Measurements from ENCODE around the gene APBB2.
"Not testable (repeated sequence)": the region's sequence is repeated elsewhere in the genome, so short reads cannot be mapped to it uniquely, and the experiment has no call there.

The APBB2 gene

DNA sequence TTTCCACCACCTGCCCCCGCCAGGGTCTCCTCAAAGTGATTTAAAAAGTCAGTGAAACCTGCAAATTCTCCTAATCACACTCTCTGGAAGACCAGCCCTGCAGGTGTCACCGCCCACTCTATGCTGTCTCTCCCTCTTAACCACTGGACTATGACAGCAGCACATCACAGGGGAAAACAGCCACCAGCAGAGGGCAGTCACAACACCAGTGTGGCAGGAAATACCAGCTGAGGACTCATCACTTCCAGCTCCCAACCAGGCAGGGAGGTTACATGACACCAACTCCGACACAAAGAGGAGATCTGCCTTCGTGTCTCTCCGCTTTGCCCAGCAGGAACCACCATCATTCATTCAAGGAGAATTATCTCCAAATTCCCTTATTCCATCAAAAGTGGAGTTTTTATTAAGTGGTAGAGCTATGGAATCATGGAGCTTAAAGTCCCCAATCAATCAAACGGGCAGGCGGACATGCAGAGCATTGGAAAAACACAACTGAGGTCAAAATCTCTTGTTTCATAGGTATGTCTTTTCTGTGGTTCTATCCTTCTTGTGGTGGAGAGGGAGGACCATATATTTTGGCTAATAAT lies 373.3 kb downstream of the APBB2 start:
- peak; percentile 32 for DNase-seq

DNA sequence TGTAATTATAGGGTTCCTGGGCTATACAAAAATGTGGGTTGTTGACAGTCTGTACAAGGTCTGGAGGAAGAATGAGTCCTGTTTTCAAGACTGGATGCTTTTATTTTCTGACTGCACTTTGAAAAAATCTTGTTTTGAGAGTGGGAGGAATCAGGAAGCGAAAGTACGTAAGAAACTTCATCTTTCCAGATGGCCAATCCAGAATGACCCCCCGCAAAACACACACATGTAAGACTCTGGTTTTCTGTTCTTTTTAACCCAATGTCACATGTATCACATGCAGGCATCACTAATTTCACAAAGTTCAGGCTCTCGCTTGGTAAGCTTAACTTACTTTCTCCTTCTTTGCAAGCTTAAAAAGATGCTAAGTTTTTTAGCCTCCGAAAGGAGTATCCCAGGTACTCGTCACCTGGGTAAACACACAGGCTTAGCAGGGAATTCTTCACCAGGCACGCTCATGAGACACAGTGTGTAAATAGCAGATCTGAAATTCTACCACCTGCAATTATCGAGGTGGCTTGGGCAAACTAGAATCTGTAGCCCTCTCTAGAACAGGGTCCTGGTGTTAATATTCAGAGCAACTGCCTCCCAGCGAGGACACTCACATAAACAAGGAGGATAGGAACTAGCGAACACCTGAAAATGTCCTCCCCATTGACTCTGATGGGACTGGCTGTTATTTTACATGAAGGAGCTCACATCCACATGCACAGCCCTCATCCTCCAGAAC lies 373.9 kb downstream of the APBB2 start:
- DNase-seq, result no peak

DNA sequence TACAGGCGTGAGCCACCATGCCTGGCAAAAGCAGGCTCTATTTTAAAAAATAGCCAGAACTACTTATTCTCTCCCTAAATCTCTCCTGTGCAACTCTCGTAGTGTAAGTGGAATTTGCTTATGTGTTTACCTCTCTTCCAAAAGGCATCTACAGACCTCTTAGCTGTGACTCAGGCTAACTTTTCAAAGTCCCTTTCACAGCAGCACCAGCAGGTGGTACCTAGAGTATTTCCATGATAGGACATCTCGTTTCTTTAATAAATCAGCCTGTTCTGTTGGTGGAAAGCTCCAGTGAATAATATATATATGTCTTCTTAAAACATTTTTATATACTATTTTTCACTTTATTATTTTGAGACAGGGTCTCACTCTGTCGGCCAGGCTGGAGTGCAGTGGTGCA lies 375.6 kb downstream of the APBB2 start:
- no peak for DNase-seq

DNA sequence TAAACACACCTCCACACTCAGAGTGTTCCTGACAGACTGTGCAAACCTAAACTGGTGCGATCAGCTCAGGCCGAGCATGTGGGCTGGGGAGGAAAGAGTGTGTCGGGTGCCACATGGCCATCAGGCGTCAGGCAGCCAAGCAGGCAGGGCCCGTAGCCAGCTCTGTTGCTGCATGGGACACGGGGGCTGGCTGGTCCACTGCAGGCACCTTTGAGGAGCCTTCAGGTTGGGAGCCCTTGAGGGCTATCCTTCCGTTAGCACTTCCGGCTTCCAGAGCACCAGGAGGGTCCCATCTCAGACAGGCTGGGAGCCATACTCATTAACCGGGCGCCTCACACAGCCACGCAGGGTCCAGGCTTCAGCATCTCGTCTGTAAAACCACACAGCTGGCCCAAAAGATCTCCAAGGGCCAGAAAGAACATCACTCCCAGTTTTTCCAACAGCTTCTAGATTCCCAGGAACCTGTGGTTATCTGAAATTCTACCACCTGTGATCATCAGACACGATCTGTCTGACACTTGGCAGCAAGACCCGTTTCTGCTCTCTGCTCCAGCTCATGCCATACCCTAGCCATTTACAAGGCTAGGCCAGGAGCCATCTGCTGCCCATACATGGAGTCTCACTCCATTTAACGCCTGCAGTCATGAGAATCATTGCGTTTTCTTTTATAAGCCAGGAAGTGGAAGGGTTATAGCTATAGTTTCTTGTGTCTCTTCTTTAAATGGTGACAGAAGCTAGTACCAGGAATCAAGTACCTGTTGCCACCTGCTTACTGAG lies 377.1 kb downstream of the APBB2 start:
- DNase-seq, result no peak

DNA sequence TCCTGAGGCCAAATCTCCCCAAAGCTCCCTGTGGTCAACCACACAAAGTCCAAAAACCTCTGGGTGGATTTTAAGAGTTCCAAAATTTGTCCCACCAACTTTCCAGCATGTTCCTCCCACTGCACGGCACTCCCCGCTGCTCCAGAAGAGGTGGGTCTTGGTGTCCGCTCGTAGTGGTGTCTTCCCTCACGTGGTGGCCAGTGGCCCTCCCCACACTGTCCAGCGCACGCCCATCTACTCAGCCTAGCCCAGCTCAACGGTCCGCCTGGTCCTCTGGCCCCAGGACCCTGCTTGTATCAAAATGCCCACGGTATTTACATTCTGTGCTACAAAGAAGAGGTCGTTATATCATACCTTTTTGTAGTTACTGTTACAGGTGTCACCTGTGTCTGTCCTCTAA lies 381.1 kb downstream of the APBB2 start:
- no peak for DNase-seq

DNA sequence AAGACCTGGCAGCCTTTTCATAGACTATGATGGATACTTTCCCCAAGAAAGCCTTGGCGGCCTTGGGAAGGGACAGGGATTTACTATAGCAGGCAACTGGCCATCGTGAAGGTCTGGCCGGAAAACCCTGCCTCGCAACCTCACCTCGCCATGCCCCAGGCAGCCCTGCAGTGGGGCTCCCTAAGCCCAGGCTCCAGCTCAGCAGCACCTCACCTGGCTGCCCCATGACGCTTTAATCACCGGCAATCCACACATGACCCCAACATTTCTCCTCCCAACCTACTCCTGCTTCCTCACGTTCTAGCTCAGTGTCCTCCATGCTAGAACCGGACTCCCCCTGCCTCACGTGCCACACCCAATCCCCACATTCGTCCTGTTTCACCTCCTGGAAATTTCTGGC lies 382.2 kb downstream of the APBB2 start:
- DNase-seq, result no peak

DNA sequence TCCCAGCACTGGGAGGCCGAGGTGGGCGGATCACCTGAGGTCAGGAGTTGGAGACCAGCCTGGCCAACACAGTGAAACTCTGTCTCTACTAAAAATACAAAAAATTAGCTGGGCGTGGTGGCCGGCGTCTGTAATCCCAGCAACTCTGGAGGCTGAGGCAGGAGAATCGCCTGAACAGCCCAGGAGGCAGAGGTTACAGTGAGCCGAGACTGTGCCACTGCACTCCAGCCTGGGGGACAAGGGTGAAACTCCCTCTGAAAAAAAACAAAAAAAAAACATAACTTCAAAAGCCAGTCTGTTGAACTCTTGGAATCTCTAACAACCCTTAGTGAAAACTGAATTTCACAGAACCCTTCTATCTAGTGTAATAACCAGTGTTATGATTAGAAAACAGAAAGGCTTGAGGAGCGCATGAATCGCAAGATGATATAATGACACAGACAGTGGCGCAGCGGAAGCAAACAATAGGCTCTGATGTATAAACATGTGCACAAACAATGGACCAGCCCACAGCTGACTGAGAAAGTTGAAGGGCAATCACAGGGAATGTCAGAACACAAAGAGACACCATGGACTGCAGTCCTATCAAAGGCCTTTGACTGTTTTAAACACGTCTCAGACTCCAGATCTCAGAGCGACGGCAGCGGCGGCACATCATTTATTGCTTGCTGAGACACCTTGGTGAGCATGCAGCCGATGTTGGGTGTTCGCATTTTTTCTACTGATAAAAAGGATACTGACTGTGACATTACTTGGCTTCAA lies 383.0 kb downstream of the APBB2 start:
- DNase-seq, result no peak

DNA sequence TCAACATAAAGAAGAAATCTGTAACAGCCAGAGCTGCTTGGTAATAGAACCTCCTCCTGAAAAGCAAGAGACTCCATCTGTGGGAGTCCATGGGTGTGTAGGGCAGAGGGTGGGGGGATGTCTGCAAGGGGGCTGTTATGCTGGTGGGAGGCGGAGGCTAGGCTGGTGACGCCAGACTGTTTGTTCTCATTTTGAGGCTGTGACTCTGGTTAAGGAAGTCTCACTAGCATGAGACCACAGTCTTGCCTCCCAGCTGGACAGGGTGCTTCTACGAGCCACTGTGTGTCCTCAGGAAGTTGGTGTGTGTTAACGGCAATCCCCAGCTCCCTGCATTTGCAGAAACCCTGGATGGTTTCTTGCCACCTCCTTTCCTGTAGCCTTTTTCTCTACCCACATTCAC lies 384.8 kb downstream of the APBB2 start:
- no peak for DNase-seq

DNA sequence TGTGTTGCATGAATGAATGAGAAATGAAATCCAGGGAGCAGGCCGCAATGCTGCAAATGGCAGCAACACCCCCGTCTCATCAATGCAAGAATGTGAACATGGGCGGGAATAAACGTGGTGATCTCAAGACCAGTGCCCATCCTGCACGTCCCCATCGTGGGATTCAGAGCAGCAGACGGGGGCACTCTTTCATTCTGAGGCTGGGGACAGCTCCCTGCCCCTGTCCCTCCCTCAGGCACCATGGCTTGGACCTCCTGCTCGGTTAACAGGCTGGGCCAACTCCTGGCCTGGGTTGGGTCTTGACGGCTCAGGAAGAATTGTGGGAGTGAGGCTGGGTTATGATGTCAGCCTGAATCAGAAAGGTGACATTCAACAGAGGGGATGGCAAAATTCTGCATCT lies 385.7 kb downstream of the APBB2 start:
- DNase-seq, result no peak

DNA sequence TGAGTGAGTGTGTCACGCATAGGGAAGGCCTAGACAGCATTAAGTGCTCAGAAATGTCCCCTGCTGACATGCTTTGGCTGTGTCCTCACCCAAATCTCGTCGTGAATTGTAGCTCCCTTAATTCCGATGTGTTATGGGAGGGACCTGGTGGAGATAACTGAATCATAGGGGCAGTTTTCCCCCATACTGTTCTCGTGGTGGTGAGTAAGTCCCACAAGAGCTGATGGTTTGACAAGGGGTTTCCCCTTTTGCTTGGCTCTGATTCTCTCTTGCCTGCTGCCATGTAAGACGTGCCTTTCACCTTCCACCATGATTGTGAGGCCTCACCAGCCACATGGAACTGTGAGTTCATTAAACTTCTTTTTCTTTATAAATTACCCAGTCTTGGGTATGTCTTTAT lies 386.6 kb downstream of the APBB2 start:
- no peak for DNase-seq

DNA sequence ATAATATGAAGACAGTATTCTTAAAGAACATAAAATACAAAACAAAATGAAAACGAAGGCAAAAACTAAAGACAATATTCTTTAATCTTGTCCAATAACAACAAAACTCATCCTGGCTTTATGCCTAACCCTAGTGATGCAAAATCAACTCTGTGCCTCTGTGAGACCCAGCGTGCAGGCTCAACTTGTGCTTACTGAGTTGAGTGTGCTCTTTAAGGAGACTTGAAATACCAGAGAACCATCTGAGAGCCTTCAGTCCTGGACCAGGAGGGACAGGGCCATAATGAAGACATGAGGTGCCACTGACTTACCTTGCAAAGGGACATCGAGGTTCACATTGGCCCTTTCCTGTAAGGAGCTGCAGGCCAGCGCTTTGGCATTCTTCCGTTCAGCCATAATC lies 387.5 kb downstream of the APBB2 start:
- DNase-seq, result no peak

DNA sequence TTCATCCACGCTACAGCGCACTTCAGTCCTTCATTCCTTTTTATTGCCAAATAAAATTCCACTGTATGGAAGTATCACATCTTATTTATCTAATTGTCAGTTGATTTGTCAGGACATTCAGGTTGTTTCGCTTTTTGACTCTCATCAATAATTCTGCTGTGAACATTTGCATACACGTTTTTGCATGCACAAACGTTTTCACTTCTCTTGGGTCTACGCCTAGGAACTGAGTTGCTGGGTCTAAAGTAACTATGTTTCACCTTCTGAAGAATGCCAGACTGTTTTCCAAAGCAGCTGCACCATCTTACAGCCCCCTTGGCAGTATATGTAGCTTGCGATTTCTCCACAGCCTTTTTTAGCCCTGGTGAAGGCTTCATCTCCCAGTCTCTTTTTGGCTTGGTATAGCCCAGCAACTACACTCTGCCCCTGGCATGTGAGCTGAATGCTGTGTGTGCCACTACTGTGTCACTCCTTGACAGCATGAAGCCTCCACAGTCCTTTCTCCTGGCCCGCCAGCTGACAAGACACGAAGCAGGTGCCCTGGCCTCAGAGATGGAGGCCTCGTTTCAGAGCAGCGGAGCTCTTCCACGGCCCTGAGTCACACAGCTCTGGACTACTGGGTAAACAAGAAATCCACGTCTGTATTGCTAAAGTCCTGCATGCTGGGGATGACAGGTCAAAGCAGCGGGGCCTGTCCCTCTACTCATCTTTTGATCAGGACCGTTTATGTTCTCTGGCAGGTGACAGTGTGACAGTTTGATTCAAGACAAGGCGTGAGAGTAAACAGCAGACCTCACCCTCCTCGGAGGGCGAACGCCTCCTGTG lies 389.1 kb downstream of the APBB2 start:
- DNase-seq, result no peak

DNA sequence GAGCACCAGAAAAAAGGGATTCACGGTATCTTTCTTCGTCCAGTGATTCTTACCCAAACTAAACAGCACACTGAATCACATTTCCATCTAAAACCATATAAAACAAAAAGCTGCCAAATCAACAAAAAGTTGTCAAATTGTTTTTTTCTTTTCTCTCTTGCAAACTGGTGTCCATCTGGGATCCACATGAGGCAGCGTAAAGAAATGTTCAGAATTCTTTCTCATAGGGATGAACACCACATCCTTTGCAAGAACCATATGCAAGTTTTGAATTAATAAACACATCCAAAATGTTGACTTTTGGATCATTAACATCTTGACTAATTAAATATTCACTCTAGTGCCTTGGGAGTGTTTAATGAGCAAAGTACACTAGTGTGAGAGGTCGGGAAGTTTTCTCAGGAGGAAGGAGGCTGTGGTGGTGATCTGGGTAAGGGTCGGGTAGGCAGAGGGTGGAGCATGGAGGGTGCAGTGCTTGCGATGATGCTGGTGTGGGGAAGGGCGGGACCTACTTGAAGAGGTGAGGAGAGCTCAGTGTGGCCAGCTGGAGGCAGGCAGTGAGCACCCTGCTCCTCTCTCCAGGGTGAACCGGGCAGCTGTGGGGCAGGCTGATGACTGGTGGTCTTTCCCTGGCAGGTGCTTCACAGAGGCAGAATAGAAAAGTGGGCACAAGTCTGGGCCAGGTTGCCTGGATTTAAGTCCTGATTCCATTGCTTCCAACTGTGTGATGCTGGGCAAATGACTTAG lies 391.7 kb downstream of the APBB2 start:
- DNase-seq, result no peak

DNA sequence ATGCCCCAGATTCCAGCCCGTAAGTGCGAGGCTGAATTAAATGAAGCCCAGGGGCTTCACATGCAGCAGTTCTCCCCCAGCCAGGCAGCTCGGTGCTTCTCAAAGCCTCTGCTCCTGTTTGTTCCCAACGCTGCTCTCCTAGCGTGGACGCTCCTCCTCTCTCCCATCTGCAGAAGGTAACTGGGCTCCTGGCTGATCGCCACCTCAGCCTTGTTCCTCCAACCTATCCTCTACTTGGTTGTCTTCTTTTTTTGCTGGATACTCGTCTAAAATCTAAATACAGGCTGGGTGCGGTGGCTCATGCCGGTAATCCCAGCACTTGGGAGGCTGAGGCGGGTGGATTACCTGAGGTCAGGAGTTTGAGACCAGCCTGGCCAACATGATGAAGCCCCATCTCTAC lies 394.2 kb downstream of the APBB2 start:
- no peak for DNase-seq

DNA sequence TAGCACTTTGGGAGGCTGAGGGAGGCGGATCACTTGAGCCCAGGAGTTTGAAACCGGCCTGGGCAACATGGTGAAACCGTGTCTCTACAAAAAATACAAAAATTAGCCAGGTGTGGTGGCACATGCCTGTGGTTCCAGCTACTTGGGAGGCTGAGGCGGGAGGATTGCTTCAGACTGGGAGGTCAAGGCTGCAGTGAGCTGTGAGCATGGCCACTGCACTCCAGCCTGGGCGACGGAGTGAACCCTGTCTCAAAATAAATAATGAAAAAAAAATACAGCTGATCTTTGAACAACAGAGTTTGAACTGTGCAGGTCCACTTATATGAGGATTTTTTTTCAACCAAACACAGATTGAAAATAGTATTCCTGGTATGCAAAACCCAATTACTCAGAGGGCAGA lies 397.2 kb downstream of the APBB2 start:
- DNase-seq, result not testable (repeated sequence)

DNA sequence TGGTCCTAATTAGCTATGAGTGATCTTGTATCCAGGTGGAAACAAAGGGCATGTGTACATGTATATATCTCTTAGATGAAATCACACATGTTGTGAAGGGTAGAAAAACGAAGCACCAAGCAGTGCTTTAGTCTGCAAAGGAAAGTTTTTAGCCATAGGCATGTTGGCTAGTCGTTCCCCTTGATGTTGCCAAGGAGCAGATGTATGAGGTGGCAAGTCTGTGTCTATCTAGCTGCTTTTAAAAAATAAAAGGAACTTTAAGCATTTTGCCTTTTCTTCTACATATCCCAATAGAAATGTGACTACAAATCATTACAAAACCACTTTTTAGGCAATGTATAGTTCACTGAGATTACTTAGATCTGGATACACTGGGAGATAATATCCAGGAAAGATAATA lies 401.5 kb downstream of the APBB2 start:
- DNase-seq, result no peak

DNA sequence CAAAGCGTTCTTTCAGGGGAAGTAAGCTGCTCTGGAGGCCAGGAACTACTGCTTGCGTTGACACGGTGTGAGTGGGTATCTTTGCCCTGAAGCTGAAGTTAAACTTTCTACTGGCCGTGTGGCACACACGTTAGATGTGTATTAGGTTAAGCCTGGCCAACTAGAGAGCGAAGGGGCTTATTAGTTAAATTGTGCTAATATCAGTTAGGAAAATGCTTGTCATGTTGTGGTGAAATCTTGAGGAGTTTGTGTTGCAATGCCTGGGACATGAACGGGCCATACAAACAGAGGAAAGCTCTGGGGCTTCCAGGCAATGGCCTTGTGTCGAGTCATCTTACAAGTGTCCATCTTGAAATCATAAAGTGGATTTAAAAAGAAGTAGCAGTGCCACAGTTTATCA lies 402.0 kb downstream of the APBB2 start:
- DNase-seq, result no peak

DNA sequence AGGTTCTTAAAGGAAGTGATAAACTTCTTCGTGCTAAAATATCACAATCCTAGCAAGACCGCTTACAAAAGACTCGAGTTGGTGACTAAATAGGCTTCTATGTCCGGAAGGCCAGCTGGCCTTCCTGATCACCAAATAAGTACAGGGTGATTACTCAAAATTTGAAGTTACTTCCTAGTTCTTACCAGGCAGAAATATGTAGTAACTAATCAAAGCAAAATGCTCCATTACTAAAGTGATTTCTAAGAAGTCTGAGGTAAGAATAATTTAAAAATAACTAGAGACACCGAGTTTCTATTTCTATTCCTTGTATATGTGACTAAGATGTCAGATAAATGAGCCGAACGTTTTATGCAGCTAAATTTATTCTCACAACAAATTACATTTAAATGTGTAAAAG lies 402.4 kb downstream of the APBB2 start:
- no peak for DNase-seq

DNA sequence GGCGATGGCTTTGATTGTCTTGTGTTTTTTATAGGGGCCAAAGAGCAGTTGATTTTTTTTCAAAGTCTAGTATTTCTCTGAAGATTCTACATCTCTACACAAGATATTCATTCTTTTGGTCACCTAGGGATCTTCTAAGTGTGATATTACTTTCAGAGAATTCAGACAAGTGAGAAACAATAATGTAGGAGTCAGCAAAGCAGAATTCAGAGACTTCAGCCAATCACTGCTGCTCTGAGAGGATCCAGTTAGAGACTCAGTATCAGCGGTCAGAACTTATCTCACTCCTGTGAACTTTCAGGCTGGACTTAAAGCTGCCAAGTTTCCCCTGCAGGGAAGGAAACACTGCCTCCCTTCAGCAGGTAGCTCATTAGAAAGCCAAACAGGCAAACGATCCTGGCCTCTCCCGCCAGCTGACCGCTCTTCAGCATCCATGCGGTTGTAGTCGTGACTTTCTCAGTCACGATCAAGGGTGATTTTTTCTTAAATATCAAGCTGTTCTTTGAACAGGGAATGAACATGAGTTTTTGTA lies 405.4 kb downstream of the APBB2 start:
- no peak for DNase-seq

DNA sequence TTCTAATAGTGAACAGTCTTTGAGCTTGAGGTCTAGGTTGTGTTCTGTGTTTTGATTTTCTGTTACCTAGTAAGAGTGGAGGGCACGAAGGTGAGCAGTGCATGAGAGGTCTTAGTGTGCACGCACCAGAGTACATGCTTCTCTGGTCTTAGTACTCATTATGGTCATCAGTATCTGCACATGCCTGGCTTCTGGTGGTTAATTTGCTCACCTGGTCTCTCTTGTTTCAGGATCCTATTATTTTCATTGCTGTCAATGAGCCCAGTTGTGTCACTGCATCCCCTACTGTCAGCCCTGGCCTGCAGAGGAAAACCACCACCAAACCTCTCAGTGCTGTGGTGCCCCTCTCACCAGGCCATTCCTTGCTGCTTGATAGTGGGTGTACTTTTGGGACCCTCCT lies 409.7 kb downstream of the APBB2 start:
- no peak for DNase-seq

DNA sequence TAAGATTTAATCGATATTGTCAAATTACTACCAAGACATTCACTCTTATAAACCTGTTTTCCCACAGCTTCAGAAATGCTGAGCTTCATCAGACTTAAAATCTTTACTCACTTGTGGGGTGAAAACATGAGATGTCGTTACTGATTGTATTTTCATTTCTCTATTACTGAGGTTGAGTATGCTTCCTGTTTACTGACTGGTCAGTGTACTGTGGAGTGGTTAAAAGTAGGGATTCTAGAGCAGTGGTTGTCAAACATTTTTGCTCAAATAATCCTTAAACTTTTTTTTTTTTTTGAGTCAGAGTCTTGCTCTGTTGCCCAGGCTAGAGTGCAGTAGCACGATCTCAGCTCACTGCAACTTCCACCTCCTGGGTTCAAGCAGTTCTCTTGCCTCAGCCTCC lies 414.3 kb downstream of the APBB2 start:
- no peak for DNase-seq

DNA sequence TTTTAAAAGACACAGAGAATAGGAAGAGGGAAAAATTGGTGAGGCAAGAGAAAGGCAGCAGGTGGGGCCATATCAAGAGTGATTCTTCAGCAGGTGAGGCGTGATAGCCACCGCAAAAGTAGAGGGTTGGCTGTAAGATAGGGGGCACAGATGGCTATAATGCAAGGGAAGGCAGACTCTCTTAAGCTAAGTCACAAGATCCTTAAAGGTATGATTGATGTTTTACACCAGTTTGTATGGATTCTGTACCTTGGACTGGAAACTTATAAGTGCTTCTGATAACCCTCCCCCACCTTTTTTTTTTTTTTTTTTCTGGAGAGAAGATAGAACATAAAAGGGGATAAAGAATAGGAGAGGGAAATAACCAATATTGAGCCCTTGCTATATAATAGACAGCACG lies 424.6 kb downstream of the APBB2 start:
- no peak for DNase-seq
